Neutrophil (primary cell): Measurements from ENCODE around the gene EXOC6B.
"Not testable (repeated sequence)": the region's sequence is repeated elsewhere in the genome, so short reads cannot be mapped to it uniquely, and the experiment has no call there.

Source experiments
- H3K27ac ChIP-seq: fragments of 200-600 bp; sonication (generic); 2 replicates; pipeline ENCODE4 v1.5.1; 2016; ENCODE audit warnings: mild to moderate bottlenecking, moderate library complexity
- H3K27me3 ChIP-seq: fragments of 200-600 bp; sonication (generic); 2 replicates; pipeline ENCODE4 v1.6.0; 2016; ENCODE audit warnings: mild to moderate bottlenecking
- H3K36me3 ChIP-seq: fragments of 200-600 bp; sonication (generic); 2 replicates; pipeline ENCODE4 v1.5.1; 2017
- H3K4me1 ChIP-seq, 2 experiments: fragments of 200-600 bp in 1 of 2; sonication (generic) in 1 of 2; 1 replicate in 1 of 2; 2 replicates in 1 of 2; pipeline versions ENCODE4 v1.5.1 to v1.6.1; 2013 to 2016; ENCODE audit warnings: low read depth in 1 of 2, low read length in 1 of 2, mild to moderate bottlenecking in 1 of 2, moderate library complexity in 1 of 2; ENCODE audit not compliant: control insufficient read depth in 1 of 2, insufficient read depth in 1 of 2
- H3K4me3 ChIP-seq, 2 experiments: fragments of 200-600 bp in 1 of 2; sonication (generic) in 1 of 2; 1 replicate in 1 of 2; 2 replicates in 1 of 2; pipeline ENCODE4 v1.5.1; 2013 to 2016; ENCODE audit warnings: low read depth in 1 of 2, low read length in 1 of 2, mild to moderate bottlenecking in 1 of 2, moderate library complexity in 1 of 2
- H3K9me3 ChIP-seq: fragments of 200-600 bp; sonication (generic); 2 replicates; pipeline ENCODE4 v1.5.1; 2016
- CTCF ChIP-seq: fragments of 200-600 bp; sonication (generic); IDR thresholded peaks from 2 replicates; pipeline ENCODE4 v1.5.1; 2016; ENCODE audit warnings: antibody characterized with exemption

EXOC6B gene

GRCh38 chr2:72669121-72669520, 156.7 kb downstream of the EXOC6B start:
- no peaks in the 10 kb centered on the region for H3K9me3 ChIP-seq
- no peaks in the 10 kb centered on the region for H3K4me1 ChIP-seq
- no peak overlapping the region for H3K4me3 ChIP-seq
- H3K27me3 ChIP-seq: no peaks in the 10 kb centered on the region
- no peaks in the 10 kb centered on the region for H3K36me3 ChIP-seq
- TF ChIP-seq CTCF: no peak
- no peak overlapping the region for H3K27ac ChIP-seq

- Histone ChIP-seq H3K27me3 (no peaks in the 10 kb centered on the region), H3K27ac (no peak overlapping the region), H3K4me1 (no peaks in the 10 kb centered on the region), H3K9me3 (no peaks in the 10 kb centered on the region), H3K4me3 (no peak overlapping the region), H3K36me3 (no peaks in the 10 kb centered on the region)
- no peak for TF ChIP-seq CTCF
These were observed 157.2 kb downstream of the EXOC6B start for GRCh38 chr2:72668647-72669046.

- Histone ChIP-seq H3K4me3 (no peak overlapping the region), H3K9me3 (no peaks in the 10 kb centered on the region), H3K27me3 (no peaks in the 10 kb centered on the region), H3K36me3 (no peaks in the 10 kb centered on the region), H3K27ac (no peak overlapping the region), H3K4me1 (no peaks in the 10 kb centered on the region)
- TF ChIP-seq CTCF: no peak
These were observed 160.4 kb downstream of the EXOC6B start for GRCh38 chr2:72665448-72665847.

- Histone ChIP-seq H3K27me3 (no peaks in the 10 kb centered on the region), H3K9me3 (no peaks in the 10 kb centered on the region), H3K4me1 (no peaks in the 10 kb centered on the region), H3K36me3 (no peaks in the 10 kb centered on the region), H3K27ac (no peak overlapping the region), H3K4me3 (no peak overlapping the region)
- no peak for TF ChIP-seq CTCF
These were observed 163.8 kb downstream of the EXOC6B start for GRCh38 chr2:72661985-72662384.

GRCh38 chr2:72649810-72650209, 176.0 kb downstream of the EXOC6B start:
- Histone ChIP-seq H3K27me3 (no peaks in the 10 kb centered on the region), H3K4me1 (no peaks in the 10 kb centered on the region), H3K36me3 (no peaks in the 10 kb centered on the region), H3K4me3 (no peak overlapping the region), H3K9me3 (no peaks in the 10 kb centered on the region), H3K27ac (no peak overlapping the region)
- TF ChIP-seq CTCF: no peak

GRCh38 chr2:72641221-72641620, 184.6 kb downstream of the EXOC6B start:
- not testable (repeated sequence) for H3K4me1 ChIP-seq, H3K9me3 ChIP-seq, H3K4me3 ChIP-seq, H3K27me3 ChIP-seq, H3K27ac ChIP-seq, H3K36me3 ChIP-seq
